ENCODE measurements around the gene GPI. TPM values are rescaled to one million over a fixed set of nuclear protein-coding genes. Genes with fewer than 3 reads are reported as not detected.
A peak's percentile ranks its signal among the peaks of the same experiment; 100 is the strongest.
"Not testable (repeated sequence)": the region's sequence is repeated elsewhere in the genome, so short reads cannot be mapped to it uniquely, and the experiment has no call there.

GPI gene
- total RNA-seq, 3 donors from 2014 or later = 383 to 449 (median 421) TPM

DNA sequence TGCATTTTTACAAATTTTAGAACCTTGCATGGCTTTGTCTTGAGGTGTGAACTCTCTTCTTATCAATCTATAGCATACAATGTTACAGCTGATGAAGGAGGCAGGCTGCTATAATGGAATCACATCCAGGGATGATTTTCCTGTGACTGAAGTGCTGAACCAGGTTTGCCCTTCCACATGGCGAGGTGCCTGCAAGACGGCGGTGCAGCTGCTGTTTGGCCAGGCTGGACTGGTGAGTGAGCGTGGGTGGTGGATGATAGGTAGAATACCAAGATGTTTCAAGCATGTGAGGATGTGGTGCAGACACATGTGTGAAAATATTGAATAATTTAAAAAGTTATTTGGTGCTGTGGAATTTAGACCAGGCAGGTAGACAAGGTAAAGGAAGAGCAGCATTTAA, 34.9 kb upstream of the GPI start:
- ATAC-seq (no peak), DNase-seq (no peak)
- Mint-ChIP-seq H3K27me3 (ENCODE audit: low read depth) (no peaks in the 10 kb centered on the region), H3K9me3 (no peaks in the 10 kb centered on the region), H3K4me1 (ENCODE audit: low read depth) (no peaks in the 10 kb centered on the region), H3K36me3 (ENCODE audit: insufficient read depth) (peaks cover 43% of the 10 kb centered on the region), H3K4me3 (no peak overlapping the region)

DNA sequence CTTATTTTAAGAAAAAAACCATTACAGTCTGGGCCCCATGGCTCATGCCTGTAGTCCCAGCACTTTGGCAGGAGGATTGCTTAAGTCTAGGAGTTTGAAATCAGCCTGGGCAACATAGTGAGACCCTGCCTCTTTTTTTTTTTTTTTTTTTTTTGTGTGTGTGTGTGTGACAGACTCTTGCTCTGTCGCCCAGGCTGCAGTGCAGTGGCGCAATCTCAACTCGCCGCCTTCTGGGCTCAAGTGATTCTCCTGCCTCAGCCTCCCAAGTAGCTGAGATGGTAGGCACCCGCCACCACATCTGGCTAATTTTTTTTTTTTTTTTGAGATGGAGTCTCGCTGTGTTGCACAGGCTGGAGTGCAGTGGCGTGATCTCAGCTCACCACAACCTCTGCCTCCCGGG, 34.4 kb upstream of the GPI start:
- ATAC-seq; H3K4me1 Mint-ChIP-seq (ENCODE audit: low read depth); H3K27me3 Mint-ChIP-seq (ENCODE audit: low read depth); DNase-seq; H3K4me3 Mint-ChIP-seq; H3K9me3 Mint-ChIP-seq: not testable (repeated sequence)
- peaks cover 38% of the 10 kb centered on the region for H3K36me3 Mint-ChIP-seq (ENCODE audit: insufficient read depth)

DNA sequence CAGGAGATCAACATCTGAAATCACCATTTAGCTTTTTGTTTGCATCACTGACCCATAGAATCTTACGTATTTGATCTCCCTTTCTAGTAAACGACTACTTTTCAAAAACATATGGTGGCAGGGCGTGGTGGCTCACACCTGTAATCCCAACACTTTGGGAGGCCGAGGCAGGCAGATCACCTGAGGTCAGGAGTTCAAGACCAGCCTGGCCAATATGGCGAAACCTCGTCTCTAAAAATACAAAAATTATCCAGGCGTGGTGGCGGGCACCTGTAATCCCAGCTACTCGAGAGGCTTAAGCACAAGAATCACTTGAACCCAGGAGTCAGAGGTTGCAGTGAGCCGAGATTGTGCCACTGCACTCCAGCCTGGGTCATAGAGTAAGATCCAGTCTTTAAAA, 33.4 kb upstream of the GPI start:
- peaks cover 30% of the 10 kb centered on the region for H3K36me3 Mint-ChIP-seq (ENCODE audit: insufficient read depth)
- not testable (repeated sequence) for H3K4me3 Mint-ChIP-seq; DNase-seq; H3K27me3 Mint-ChIP-seq (ENCODE audit: low read depth); H3K9me3 Mint-ChIP-seq; ATAC-seq; H3K4me1 Mint-ChIP-seq (ENCODE audit: low read depth)

DNA sequence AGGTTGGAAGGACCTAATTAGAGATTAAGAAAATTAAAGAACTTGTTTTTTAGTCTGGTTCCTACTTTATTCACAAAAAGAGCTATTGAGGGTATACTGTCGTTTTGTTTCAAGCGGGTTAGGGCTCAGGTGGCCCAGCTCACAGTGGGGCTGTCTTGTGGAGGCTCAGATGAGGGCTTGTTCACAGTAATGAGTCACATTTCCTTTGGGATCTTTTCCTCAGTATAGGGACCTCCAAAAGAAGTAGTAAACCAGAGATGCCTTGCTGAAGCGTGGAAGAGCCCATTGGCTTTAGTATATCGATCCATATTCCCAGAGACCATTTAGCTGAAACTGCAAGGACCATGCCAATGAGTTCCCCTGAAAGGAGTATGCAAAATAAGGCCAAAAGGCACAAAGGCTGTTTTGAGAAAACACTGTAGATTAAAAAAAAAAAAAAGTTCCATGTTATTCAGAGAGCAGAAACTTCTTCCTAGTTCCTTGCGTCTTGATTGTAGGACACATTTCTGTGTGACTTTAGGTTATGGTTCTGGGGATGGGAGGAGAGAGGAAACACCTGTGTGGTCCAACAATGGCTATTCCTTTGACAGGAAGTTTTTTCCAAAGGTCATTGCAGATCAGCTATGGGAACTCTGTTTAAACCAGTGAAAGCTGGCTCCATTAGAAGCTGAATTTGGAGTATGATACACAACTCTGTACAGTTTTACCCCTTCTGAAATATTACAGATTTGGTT, 32.8 kb upstream of the GPI start:
- no peak overlapping the region for H3K4me3 Mint-ChIP-seq

DNA sequence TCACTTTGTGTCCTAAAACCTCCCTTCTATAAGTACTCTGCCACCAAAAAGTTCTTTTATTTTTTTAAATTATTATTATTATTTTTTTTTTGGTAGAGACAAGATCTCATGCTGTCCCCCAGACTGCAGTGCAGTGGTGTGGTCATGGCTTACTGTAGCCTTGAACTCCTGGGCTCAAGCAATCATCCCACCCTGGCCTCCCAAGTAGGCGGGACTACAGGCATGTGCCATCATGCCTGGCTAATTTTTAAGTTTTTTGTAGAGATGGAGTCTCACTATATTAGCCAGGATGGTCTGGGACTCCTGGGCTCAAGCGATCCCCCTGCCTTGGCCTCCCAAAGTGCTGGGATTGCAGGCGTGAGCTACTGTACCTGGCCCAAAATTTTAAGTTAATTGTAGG, 29.1 kb upstream of the GPI start:
- Mint-ChIP-seq H3K36me3 (ENCODE audit: insufficient read depth) (peaks cover 29% of the 10 kb centered on the region), H3K4me3 (no peak overlapping the region), H3K27me3 (ENCODE audit: low read depth) (no peaks in the 10 kb centered on the region), H3K4me1 (ENCODE audit: low read depth) (peaks cover 8% of the 10 kb centered on the region), H3K9me3 (no peaks in the 10 kb centered on the region)
- ATAC-seq = no peak
- DNase-seq = no peak

More for the DNA sequence above, 32.8 kb upstream of the GPI start:
- ATAC-seq (no peak), DNase-seq (no peak)
- peaks cover 8% of the 10 kb centered on the region for H3K4me1 Mint-ChIP-seq (ENCODE audit: low read depth)
- no peaks in the 10 kb centered on the region for H3K27me3 Mint-ChIP-seq (ENCODE audit: low read depth)
- peaks cover 28% of the 10 kb centered on the region for H3K36me3 Mint-ChIP-seq (ENCODE audit: insufficient read depth)
- no peaks in the 10 kb centered on the region for H3K9me3 Mint-ChIP-seq

DNA sequence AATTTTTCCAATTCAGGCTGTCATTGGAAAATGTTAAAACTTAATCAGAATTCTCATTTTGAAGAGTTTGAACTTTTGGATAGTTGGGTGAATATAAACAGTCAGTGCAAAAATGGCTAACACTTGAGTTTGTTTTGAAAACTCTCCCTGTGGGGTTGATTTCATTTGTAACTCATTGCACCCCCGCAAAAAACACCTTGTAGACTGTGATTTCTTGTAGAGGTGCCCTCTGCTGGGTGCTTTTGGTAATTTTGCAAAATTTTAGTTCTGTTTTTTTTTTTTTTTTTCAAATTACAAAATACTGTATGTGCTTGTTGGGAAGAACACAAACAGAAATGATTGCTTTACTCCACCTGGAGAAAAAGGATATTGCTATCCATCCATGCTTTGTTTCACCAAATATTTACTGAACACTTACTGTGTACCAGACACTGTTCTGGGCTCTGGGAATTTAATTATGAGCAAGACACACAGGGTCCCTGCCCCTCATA, 28.2 kb upstream of the GPI start:
- Mint-ChIP-seq H3K9me3 (no peaks in the 10 kb centered on the region), H3K4me1 (ENCODE audit: low read depth) (peaks cover 8% of the 10 kb centered on the region), H3K36me3 (ENCODE audit: insufficient read depth) (peaks cover 30% of the 10 kb centered on the region), H3K4me3 (no peak overlapping the region), H3K27me3 (ENCODE audit: low read depth) (no peaks in the 10 kb centered on the region)
- ATAC-seq (no peak), DNase-seq (peak; percentile 44)

DNA sequence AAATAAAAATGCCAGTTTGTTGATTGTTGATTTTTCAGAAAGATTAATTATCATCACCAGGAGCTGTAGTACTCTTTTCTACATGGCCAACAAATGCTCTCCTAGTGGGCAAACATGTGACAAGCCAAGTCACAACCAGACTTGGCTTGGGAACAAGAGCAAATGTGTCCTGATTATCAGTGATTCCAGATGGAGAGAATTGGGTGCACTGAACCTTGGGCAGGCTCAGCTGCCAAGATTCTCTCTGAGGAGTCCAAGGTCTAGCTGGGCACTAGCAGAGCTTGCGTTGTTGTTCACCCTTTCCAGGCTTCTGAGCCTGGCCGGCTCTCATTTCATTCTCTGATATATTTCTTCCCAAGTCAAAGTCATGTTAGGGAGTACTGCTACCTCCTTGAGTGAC, 27.3 kb upstream of the GPI start:
- Mint-ChIP-seq H3K36me3 (ENCODE audit: insufficient read depth) (peaks cover 31% of the 10 kb centered on the region), H3K9me3 (no peaks in the 10 kb centered on the region), H3K4me1 (ENCODE audit: low read depth) (peaks cover 8% of the 10 kb centered on the region), H3K27me3 (ENCODE audit: low read depth) (no peaks in the 10 kb centered on the region), H3K4me3 (no peak overlapping the region)
- ATAC-seq (no peak), DNase-seq (no peak)

DNA sequence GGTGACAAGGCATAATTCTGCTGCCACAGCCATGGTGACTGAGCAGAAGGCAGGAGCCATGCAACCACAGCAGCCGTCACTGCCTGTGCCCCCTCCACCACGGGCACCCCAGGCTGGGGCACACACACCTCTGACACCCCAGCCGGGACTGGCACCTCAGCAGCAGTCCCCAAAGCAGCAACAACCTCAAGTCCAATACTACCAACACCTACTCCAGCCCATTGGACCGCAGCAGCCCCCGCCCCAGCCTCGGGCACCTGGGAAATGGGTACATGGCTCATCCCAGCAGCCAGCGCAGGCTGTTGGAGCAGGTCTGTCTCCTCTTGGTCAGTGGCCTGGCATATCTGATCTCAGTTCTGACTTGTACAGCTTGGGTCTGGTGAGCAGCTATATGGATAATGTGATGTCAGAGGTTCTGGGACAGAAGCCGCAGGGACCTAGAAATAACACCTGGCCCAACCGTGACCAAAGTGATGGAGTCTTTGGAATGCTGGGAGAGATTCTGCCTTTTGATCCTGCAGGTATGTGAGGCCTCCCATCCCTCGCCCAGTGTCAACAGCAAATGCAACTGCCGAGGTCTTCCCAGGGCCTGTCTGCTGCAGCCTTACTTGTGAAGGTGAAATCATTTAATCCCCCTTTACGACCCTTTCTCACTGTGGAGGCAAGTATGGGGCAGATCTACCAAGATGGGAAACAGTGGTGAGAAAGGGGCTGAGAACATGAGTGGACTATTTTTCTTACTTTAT, 22.9 kb upstream of the GPI start:
- Mint-ChIP-seq H3K36me3 (ENCODE audit: insufficient read depth) (peaks cover 33% of the 10 kb centered on the region), H3K4me3 (no peak overlapping the region), H3K4me1 (ENCODE audit: low read depth) (peaks cover 6% of the 10 kb centered on the region), H3K9me3 (no peaks in the 10 kb centered on the region), H3K27me3 (ENCODE audit: low read depth) (no peaks in the 10 kb centered on the region)
- ATAC-seq = no peak
- DNase-seq = no peak

DNA sequence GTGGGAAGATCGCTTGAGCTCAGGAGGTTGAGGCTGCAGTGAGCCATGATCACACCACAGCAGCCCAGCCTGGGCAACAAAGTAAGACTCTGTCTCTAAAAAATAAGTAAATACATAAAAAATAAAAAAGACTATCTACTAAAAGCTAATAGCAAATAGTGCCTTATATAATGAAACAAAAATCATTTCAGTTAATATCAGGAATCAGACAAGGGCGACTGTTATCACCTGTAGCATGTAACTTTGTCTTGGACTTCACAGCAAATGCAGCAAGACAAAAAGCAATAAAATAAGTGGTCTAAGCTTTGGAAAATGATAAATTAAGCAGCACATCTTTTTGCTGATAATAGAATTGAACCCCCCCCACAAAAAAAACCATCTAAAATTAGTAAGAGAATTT, 21.2 kb upstream of the GPI start:
- Mint-ChIP-seq H3K27me3 (ENCODE audit: low read depth) (no peaks in the 10 kb centered on the region), H3K4me1 (ENCODE audit: low read depth) (peaks cover 6% of the 10 kb centered on the region), H3K4me3 (no peak overlapping the region), H3K9me3 (no peaks in the 10 kb centered on the region), H3K36me3 (ENCODE audit: insufficient read depth) (peaks cover 28% of the 10 kb centered on the region)
- DNase-seq (no peak), ATAC-seq (no peak)

DNA sequence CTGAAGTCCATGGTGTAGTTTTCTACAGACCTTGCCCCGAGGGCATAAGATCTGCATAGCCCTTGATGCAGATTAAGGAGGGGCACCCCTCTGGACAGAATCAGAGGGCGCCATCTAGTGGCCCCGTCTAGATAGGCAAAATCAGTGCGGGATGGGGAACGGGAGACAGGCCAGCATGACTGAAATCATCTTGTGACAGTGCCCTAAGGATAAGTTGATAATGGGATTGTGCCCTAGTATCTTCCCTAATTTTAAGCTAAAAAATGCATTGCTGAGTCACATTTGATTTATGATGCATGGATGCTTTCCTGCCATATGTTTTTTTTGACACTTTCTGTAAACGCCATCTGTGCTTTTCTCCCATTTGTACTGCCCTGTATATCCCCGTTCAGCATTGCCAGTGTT, 19.0 kb upstream of the GPI start:
- peaks cover 20% of the 10 kb centered on the region for H3K4me1 Mint-ChIP-seq (ENCODE audit: low read depth)
- peak; percentile 65 for DNase-seq
- H3K9me3 Mint-ChIP-seq = no peaks in the 10 kb centered on the region
- peaks cover 18% of the 10 kb centered on the region for H3K36me3 Mint-ChIP-seq (ENCODE audit: insufficient read depth)
- H3K4me3 Mint-ChIP-seq = no peak overlapping the region
- ATAC-seq = peak; percentile 42 to 44
- H3K27me3 Mint-ChIP-seq (ENCODE audit: low read depth) = no peaks in the 10 kb centered on the region

DNA sequence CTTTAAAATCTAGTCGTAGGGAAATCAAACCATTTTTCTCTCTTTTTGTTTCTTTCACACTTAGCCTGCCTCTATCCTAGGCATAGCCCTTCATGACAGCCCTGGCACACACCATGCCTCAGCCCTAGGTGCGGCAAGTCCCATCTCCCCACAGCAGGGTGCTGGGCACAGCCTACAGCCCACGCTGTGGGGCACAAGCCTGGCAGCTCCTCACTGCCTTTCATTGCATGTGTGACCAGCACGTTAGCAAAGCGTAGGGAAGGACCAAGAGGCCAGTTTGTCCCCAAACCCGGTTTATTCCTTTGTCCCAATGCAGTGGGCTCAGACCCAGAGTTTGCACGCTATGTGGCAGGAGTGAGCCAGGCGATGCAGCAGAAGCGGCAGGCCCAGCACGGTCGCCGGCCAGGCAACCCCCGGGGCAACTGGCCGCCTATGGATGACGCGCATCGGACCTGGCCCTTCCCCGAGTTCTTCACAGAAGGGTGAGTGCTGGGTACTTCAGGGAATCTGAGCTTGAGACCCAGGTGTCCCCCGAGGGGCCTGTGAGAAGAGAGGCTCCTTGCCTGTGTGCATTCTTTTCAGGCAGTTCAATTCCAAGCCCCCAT, 17.3 kb upstream of the GPI start:
- ATAC-seq = no peak
- no peaks in the 10 kb centered on the region for H3K27me3 Mint-ChIP-seq (ENCODE audit: low read depth)
- H3K9me3 Mint-ChIP-seq = no peaks in the 10 kb centered on the region
- H3K36me3 Mint-ChIP-seq (ENCODE audit: insufficient read depth) = peaks cover 11% of the 10 kb centered on the region
- DNase-seq = no peak
- no peak overlapping the region for H3K4me3 Mint-ChIP-seq
- peaks cover 28% of the 10 kb centered on the region for H3K4me1 Mint-ChIP-seq (ENCODE audit: low read depth)

DNA sequence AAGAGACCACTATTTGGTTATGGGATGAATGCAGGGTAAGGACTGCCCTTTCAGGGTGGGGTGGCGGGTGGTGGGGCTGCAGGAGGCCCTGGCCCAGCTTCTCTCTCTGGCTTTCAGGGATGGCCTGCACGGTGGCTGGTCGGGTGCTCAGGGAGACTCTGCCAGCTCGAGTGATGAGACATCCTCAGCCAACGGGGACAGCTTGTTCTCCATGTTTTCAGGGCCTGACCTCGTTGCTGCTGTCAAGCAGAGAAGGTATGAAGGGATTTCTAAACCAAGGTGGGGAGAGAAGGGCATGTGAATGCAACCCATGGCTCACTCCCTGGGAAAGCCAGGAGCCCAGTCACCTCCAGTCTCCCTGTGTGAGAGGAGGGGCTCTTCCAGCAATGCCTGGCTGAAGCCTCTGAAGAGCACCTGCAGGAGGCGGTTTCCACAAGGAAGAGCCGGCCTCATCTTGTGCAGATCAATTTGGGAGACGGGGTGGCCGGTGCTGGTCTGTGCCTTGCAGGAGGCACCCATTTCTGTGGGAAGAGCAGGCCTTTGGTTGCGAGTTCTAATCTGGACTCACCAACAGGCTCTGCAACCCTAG, 16.0 kb upstream of the GPI start:
- DNase-seq (no peak), ATAC-seq (no peak)
- H3K4me3 Mint-ChIP-seq = no peak overlapping the region
- H3K27me3 Mint-ChIP-seq (ENCODE audit: low read depth) = no peaks in the 10 kb centered on the region
- H3K4me1 Mint-ChIP-seq (ENCODE audit: low read depth) = peaks cover 28% of the 10 kb centered on the region
- no peaks in the 10 kb centered on the region for H3K9me3 Mint-ChIP-seq
- H3K36me3 Mint-ChIP-seq (ENCODE audit: insufficient read depth) = peaks cover 7% of the 10 kb centered on the region

DNA sequence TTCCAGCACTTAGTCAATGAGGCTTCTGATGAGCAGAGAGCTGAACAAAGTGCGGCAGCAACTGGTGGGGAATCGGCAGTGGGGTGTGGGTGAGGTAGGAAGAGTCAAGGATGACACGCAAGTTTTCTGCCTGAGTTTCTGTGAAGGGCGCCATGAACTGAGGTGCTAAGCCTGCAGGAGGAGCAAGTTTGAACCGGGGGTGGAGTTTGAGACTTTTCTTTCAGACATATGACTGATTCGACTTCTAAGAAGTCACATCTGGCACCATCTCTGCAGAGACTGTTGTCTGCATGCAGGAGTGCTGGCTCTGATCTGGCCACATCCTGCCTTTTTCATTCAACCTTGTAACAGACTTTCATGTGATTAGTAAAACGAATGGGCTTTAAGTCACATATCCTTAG, 14.8 kb upstream of the GPI start:
- H3K4me1 Mint-ChIP-seq (ENCODE audit: low read depth) = peaks cover 28% of the 10 kb centered on the region
- H3K36me3 Mint-ChIP-seq (ENCODE audit: insufficient read depth) = peaks cover 9% of the 10 kb centered on the region
- peak overlapping the region; percentile 44 for H3K4me3 Mint-ChIP-seq
- DNase-seq (peak; percentile 52), ATAC-seq (peak; percentile 91 to 94)
- H3K27me3 Mint-ChIP-seq (ENCODE audit: low read depth) = no peaks in the 10 kb centered on the region
- H3K9me3 Mint-ChIP-seq = no peaks in the 10 kb centered on the region

DNA sequence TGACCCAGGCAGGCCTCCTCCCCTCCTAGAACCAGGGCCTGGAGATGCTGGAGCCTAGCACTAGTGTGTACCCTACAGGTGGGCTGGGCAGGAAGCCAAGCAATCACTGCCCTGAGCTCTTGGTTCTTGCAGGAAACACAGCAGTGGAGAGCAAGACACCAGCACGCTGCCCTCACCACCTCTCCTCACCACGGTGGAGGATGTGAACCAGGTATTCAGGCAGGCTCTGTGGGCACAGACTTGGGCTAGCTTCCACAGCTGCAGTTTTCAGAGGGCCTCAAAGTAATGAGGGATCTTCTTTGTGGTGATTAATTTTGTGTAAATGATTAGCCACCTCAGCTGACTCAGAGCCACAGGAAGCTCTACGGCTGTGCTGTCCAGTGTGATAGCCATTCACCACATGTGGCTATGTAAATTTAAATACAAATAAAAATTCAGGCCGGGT, 13.6 kb upstream of the GPI start:
- DNase-seq (no peak), ATAC-seq (no peak)
- Mint-ChIP-seq H3K9me3 (no peaks in the 10 kb centered on the region), H3K4me1 (ENCODE audit: low read depth) (peaks cover 23% of the 10 kb centered on the region), H3K4me3 (peak overlapping the region; percentile 3), H3K27me3 (ENCODE audit: low read depth) (no peaks in the 10 kb centered on the region), H3K36me3 (ENCODE audit: insufficient read depth) (peaks cover 4% of the 10 kb centered on the region)

Measured in activated T-cell treated with anti-CD3 and anti-CD28 coated beads, Interleukin-2, amount 50 U/mL, for 4 hours (primary cell).